Left lung (tissue), 10 donors: ENCODE measurements around the gene MIB2. TPM values are rescaled to one million over a fixed set of nuclear protein-coding genes. Genes with fewer than 3 reads are reported as not detected.

Experiments
- ATAC-seq: fragments of 200-7000 bp; cut with Tn5 transposase; one replicate; pipeline ENCODE4 v1.9.1; 2020; ENCODE audit warnings: moderate library complexity
- DNase-seq, 4 donors: peaks; one replicate each; pipeline ENCODE4 v3.0.0-alpha.2; 2013 to 2020
- H3K27ac ChIP-seq, 2 donors: fragments of 200-600 bp; sonication (generic) in 1 of 2; one replicate each; pipeline versions ENCODE4 v1.5.0 to v1.8.0; 2020 to 2021
- H3K27me3 ChIP-seq, 2 donors: fragments of 200-600 bp; sonication (generic) in 1 of 2; one replicate each; pipeline versions ENCODE4 v1.5.0 to v1.8.0; 2020 to 2021
- H3K36me3 ChIP-seq, 2 donors: fragments of 200-600 bp; sonication (generic) in 1 of 2; one replicate each; pipeline versions ENCODE4 v1.5.0 to v1.8.0; 2020 to 2021
- H3K4me1 ChIP-seq, 2 donors: fragments of 200-600 bp; one replicate each; pipeline ENCODE4 v1.8.0; 2021
- H3K4me3 ChIP-seq, 2 donors: fragments of 200-600 bp; sonication (generic) in 1 of 2; one replicate each; pipeline versions ENCODE4 v1.5.0 to v1.8.0; 2020 to 2021; ENCODE audit warnings: mild to moderate bottlenecking in 1 of 2
- H3K9me3 ChIP-seq, 2 donors: fragments of 200-600 bp; sonication (generic) in 1 of 2; one replicate each; pipeline versions ENCODE4 v1.5.0 to v1.8.0; 2020 to 2021
- CTCF ChIP-seq, 2 donors: fragments of 200-600 bp; sonication (generic) in 1 of 2; IDR thresholded peaks; one replicate each; pipeline versions ENCODE4 v1.5.0 to v1.8.0; 2021; ENCODE audit warnings: antibody characterized with exemption in 2 of 2
- intact Hi-C, 2 donors: fragments of 100-400 bp; cut with DNase I; formaldehyde crosslinking; loops; one replicate each; pipeline versions ENCODE4 v1.11.2 to v1.14.2; 2022
- polyA plus RNA-seq, 6 donors: library from polyadenylated mRNA; unstranded; fragments of 120-200 nt; gene quantifications; one replicate each; pipeline ENCODE4 v1.2.1, GENCODE V29; 2013; ENCODE audit not compliant: insufficient read length in 6 of 6
- total RNA-seq, 2 donors: library from RNA; stranded (reverse); fragmentation: NEBNext Ultra II Directional; extraction: Animal tissue kit (Norgen Biotek cat#: 25700); gene quantifications; one replicate each; pipeline ENCODE4 v1.2.1, GENCODE V29; 2021
- donor health status: DM: no; HTN: yes; CAD: no.
- donor health status: DM: no; HTN: no; CAD: no.

Gene MIB2
- total and polyA plus RNA-seq, 8 donors = 43.2 to 118 (median 61.4) TPM

DNA sequence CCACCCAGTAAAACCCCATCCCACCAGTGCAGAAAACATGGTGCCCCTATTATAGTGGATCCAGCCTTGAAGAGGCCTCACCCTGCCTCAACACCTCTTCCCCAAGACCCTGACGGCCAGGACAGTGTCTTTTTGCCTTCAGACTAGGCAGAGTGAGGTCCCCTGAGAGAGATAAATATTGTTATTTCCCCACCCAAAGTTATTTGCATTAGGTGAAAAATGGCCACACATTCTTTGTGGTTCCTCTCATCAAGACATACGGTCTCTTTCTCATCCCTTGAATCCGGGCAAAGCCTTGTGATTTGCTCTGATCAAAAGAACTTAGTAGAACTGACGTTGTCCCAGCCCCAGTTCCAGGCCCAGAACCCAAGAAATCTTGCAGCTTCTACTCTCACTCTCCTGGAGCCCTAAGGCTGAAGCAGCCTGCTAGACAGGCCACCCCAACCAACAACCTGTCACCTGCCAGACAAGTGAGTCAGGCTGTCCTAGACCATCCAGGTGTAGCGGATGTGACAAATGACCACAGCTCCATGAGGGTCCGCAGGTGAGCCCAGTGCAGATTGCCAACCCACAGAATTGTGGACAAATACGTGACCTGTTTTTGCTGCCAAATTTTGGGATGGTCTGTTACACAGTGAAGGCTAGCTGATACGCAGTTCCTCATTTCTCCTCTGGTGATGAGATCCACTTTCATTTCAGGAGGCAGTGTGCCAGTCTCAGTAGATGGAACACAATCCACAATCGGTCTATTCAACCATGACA is 32.5 kb upstream of the MIB2 start:
- H3K27me3 ChIP-seq = peaks cover 0 to 69% of the 10 kb centered on the region in 2 donors
- DNase-seq (peak in 1 of 4 donors; percentile 3), ATAC-seq (no peak)
- H3K9me3 ChIP-seq = no peaks in the 10 kb centered on the region
- no peaks in the 10 kb centered on the region for H3K36me3 ChIP-seq
- H3K27ac ChIP-seq = no peak overlapping the region
- H3K4me3 ChIP-seq = no peak overlapping the region
- intact Hi-C loops = no loop called here
- TF ChIP-seq CTCF (IDR thresholded peaks at IDR 0.05) = no peak
- H3K4me1 ChIP-seq = no peaks in the 10 kb centered on the region

GRCh38 chr1:1583347-1584010 is 31.8 kb upstream of the MIB2 start:
- ATAC-seq = no peak

DNA sequence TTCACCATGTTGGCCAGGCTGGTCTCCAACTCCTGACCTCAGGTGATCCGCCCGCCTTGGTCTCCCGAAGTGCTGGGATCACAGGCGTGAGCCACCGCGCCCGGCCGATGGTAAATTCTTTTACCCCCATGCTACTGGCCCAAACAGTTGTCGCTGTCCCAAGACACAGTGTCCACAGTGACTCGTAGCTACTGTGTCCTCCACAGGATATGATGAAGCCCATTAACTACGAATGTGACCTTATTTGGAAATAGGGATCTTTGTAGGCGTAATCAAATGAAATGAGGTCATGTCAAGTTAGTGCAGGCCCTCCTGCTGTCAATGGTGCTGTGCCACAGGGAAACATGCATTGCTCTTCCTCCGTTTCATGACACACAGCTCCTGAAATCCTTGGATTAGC is 23.8 kb upstream of the MIB2 start:
- no peak for TF ChIP-seq CTCF (IDR thresholded peaks at IDR 0.05)
- no peaks in the 10 kb centered on the region for H3K9me3 ChIP-seq
- intact Hi-C loops = no loop called here
- no peak overlapping the region for H3K4me3 ChIP-seq
- DNase-seq = peak in 1 of 4 donors; percentile 39
- peaks cover 0 to 20% of the 10 kb centered on the region in 2 donors for H3K27me3 ChIP-seq
- ATAC-seq = no peak
- no peak overlapping the region for H3K27ac ChIP-seq
- no peaks in the 10 kb centered on the region for H3K4me1 ChIP-seq
- no peaks in the 10 kb centered on the region for H3K36me3 ChIP-seq

More at GRCh38 chr1:1583347-1584010, 31.8 kb upstream of the MIB2 start:
- H3K4me1 ChIP-seq = no peaks in the 10 kb centered on the region
- no peak overlapping the region for H3K4me3 ChIP-seq
- no peak for DNase-seq
- H3K9me3 ChIP-seq = no peaks in the 10 kb centered on the region
- TF ChIP-seq CTCF (IDR thresholded peaks at IDR 0.05) = no peak
- intact Hi-C loops = no loop called here
- peaks cover 0 to 69% of the 10 kb centered on the region in 2 donors for H3K27me3 ChIP-seq
- no peak overlapping the region for H3K27ac ChIP-seq
- H3K36me3 ChIP-seq = no peaks in the 10 kb centered on the region

DNA sequence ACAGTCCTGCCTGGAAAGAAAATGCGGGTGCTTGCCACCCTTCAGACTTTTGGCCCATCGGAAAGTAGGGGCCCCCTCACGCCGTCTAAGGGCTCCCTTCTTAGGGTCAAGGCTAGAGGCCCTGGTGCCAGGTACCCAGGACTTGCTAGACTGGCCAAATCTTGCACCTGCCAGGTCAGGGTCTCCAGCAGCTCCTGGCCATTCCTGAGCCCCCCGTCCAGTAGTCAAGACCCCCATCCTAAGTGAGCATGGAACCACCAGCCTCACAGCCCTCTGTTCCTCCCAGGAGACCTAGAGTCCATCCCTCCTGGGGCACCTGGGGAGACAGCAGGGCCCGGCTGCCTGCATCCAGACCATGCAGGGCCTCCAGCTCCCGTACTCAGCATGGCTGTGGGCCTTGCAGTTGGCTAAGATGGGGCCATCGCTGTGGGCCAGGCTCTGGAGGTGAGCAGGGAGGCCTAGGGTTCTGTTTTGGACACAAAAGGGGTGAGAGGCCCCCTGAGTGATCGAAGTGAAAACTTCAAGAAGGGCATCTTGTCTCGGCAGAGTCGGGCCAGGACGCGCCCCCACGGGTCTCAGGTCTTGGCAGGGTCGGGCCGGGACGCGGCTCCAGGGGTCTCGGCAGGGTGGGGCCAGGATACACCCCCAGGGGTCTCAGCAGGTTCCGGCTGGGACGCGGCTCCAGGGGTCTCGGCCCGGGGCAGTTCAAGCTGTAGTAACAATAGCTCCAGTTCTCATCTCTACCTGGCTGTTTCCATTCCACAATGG is 21.3 kb upstream of the MIB2 start:
- intact Hi-C loops = no loop called here
- Histone ChIP-seq H3K27ac (no peak overlapping the region), H3K36me3 (no peaks in the 10 kb centered on the region), H3K4me1 (peaks cover 0 to 11% of the 10 kb centered on the region in 2 donors), H3K4me3 (no peak overlapping the region), H3K9me3 (no peaks in the 10 kb centered on the region), H3K27me3 (peaks cover 6 to 34% of the 10 kb centered on the region in 2 donors)
- DNase-seq (peak in 1 of 4 donors; percentile 73), ATAC-seq (no peak)
- no peak for TF ChIP-seq CTCF (IDR thresholded peaks at IDR 0.05)
